ENCODE data around the gene NUDT14.

DNA sequence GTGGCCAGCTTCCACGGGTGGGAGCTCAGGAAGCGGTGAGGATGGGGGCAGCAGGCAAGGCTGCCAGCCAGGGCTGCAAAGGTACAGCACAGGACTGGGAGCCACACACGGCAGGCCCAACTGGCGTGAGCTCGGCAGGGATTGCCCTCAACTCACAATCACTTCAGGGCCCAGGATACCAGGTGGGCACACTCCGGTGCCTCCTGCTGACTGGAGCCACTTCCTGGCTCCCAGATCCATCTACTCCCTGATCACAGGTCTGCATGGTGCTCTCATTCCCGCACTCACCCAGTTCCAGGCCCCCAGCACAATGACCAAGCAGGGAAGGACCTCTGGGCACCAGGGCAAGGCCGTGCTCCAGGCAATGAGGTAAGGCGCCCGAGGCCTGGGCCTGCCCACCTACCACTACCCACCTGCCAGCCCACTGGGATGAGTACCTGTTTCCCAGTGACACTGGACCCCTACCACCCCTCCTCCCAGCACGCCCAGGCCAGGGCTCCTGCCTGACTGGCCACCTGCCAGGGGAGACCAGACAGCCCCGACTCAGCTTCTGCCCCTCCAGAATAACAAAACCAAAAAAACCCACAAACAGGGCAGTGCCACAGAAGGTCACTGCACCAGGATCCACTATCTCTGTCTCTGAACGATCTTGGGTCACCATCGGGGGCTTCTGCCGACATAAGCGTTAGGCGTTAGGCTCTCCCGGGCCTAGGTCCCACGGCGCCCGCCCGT lies 14.4 kb downstream of the NUDT14 start:
- no peak for TF ChIP-seq EP300 (IDR thresholded peaks at IDR 0.05)
- TF ChIP-seq POLR2A (IDR thresholded peaks at IDR 0.05): no peak
